Measurements from ENCODE around the gene MLPH. TPM values are rescaled to one million over a fixed set of nuclear protein-coding genes. Genes with fewer than 3 reads are reported as not detected.

MLPH gene
- total and polyA plus RNA-seq, 2 donors (not counting 1 experiment from before 2014, with no cell fraction given) = not detected

DNA sequence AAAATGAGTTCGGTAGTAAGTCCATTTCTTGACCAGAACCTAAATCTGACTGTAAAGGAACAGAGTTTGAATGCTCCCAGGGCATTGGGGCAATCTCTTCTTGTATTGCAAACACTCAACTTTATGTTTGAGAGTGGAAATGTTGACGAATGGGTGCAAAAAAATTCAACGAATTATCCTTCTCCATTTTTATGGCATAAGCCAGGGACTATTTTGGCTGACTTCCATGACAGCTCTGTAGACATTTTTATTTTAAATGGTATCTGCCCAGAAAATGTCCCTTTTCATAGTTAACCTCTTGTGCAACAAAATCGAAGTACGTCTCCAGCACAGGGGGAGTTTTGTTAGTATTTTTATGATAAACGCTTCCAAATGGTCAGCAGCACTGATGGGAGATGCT is 3.7 kb downstream of the MLPH start:
- Mint-ChIP-seq H3K4me1 (no peaks in the 10 kb centered on the region), H3K4me3 (no peak overlapping the region), H3K27me3 (peaks cover 46% of the 10 kb centered on the region), H3K9me3 (ENCODE audit: insufficient read depth) (peaks cover 8% of the 10 kb centered on the region), H3K27ac (no peak overlapping the region)
- no peak overlapping the region for H3K9ac ChIP-seq (ENCODE audit: low read length)
- ATAC-seq (ENCODE audit: low read depth) (no peak), DNase-seq (no peak)
- intact Hi-C loops (cut with micrococcal nuclease) = no loop called here
- H2AFZ ChIP-seq (ENCODE audit: insufficient read depth, low read depth, low read length, poor library complexity, severe bottlenecking) = no peak overlapping the region
- no peaks in the 10 kb centered on the region for H3K79me2 ChIP-seq (ENCODE audit: control insufficient read depth, insufficient read depth, low read length)
- no peak overlapping the region for H3K4me3 ChIP-seq (ENCODE audit: control extremely low read depth in 1 of 5, extremely low read depth in 1 of 5, insufficient read depth in 1 of 5, low read depth in 2 of 5, low read length in 4 of 5)
- no peaks in the 10 kb centered on the region for H3K36me3 ChIP-seq (replicated peaks in 1 of 2; ENCODE audit: control extremely low read depth in 1 of 2, control insufficient read depth in 1 of 2, extremely low read depth in 1 of 2, insufficient read depth in 2 of 2, low read length in 1 of 2)
- no peak overlapping the region for H3K27ac ChIP-seq (ENCODE audit: low read length in 2 of 2)
- H3K4me1 ChIP-seq (ENCODE audit: control insufficient read depth in 2 of 2, insufficient read depth in 2 of 2, low read length in 2 of 2) = peaks cover 0 to 6% of the 10 kb centered on the region in 2 donors
- ChIA-PET CTCF (no interaction called here), POLR2A (no interaction called here)
- H3K27me3 ChIP-seq (replicated peaks in 1 of 4; ENCODE audit: control extremely low read depth in 1 of 4, control insufficient read depth in 3 of 4, insufficient read depth in 4 of 4, low read length in 3 of 4) = peaks cover 0 to 44% (median 13%) of the 10 kb centered on the region in 4 experiments
- 80% methylated on average over 2 of the region's 6 CpGs for WGBS (ENCODE audit: insufficient coverage)
- TF ChIP-seq, protein P1, sequence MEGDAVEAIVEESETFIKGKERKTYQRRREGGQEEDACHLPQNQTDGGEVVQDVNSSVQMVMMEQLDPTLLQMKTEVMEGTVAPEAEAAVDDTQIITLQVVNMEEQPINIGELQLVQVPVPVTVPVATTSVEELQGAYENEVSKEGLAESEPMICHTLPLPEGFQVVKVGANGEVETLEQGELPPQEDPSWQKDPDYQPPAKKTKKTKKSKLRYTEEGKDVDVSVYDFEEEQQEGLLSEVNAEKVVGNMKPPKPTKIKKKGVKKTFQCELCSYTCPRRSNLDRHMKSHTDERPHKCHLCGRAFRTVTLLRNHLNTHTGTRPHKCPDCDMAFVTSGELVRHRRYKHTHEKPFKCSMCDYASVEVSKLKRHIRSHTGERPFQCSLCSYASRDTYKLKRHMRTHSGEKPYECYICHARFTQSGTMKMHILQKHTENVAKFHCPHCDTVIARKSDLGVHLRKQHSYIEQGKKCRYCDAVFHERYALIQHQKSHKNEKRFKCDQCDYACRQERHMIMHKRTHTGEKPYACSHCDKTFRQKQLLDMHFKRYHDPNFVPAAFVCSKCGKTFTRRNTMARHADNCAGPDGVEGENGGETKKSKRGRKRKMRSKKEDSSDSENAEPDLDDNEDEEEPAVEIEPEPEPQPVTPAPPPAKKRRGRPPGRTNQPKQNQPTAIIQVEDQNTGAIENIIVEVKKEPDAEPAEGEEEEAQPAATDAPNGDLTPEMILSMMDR (IDR thresholded peaks at IDR 0.05) = no peak
- TF ChIP-seq EZH2 (IDR thresholded peaks at IDR 0.05; ENCODE audit: borderline replicate concordance, insufficient read depth, low read depth, low read length, poor library complexity, severe bottlenecking) = no peak
- no peaks in the 10 kb centered on the region for H4K20me1 ChIP-seq (ENCODE audit: control insufficient read depth, insufficient read depth, low read length, poor library complexity, severe bottlenecking)
- peaks cover 1 to 28% (median 14%) of the 10 kb centered on the region in 3 donors for H3K9me3 ChIP-seq (ENCODE audit: control extremely low read depth in 1 of 3, control insufficient read depth in 2 of 3, insufficient read depth in 1 of 3, low read length in 2 of 3)
- no peak overlapping the region for H3K4me2 ChIP-seq (replicated peaks; ENCODE audit: low read depth, low read length, poor library complexity, severe bottlenecking)

GRCh38 chr2:237491515-237492118 is 4.6 kb downstream of the MLPH start:
- H3K4me3 ChIP-seq (ENCODE audit: control extremely low read depth in 1 of 5, extremely low read depth in 1 of 5, insufficient read depth in 1 of 5, low read depth in 2 of 5, low read length in 4 of 5) = no peak overlapping the region
- Mint-ChIP-seq H3K27me3 (peaks cover 44% of the 10 kb centered on the region), H3K27ac (no peak overlapping the region), H3K9me3 (ENCODE audit: insufficient read depth) (peaks cover 8% of the 10 kb centered on the region), H3K4me3 (no peak overlapping the region), H3K4me1 (no peaks in the 10 kb centered on the region)
- TF ChIP-seq, protein P1 (IDR thresholded peaks at IDR 0.05) = no peak
- TF ChIP-seq EZH2 (IDR thresholded peaks at IDR 0.05; ENCODE audit: borderline replicate concordance, insufficient read depth, low read depth, low read length, poor library complexity, severe bottlenecking) = no peak
- no peaks in the 10 kb centered on the region for H3K36me3 ChIP-seq (replicated peaks in 1 of 2; ENCODE audit: control extremely low read depth in 1 of 2, control insufficient read depth in 1 of 2, extremely low read depth in 1 of 2, insufficient read depth in 2 of 2, low read length in 1 of 2)
- ATAC-seq (ENCODE audit: low read depth) (no peak), DNase-seq (no peak)
- H4K20me1 ChIP-seq (ENCODE audit: control insufficient read depth, insufficient read depth, low read length, poor library complexity, severe bottlenecking) = no peaks in the 10 kb centered on the region
- CTCF ChIA-PET = interaction anchor here (1.9 kb wide), 1 partner anchor 81 kb away, joined by 4 read pairs; no protein-coding TSS in a partner anchor
- 85% methylated on average over 5 of the region's 8 CpGs for WGBS (ENCODE audit: insufficient coverage)
- H3K79me2 ChIP-seq (ENCODE audit: control insufficient read depth, insufficient read depth, low read length) = no peaks in the 10 kb centered on the region
- peaks cover 0 to 6% of the 10 kb centered on the region in 2 donors for H3K4me1 ChIP-seq (ENCODE audit: control insufficient read depth in 2 of 2, insufficient read depth in 2 of 2, low read length in 2 of 2)
- no peak overlapping the region for H2AFZ ChIP-seq (ENCODE audit: insufficient read depth, low read depth, low read length, poor library complexity, severe bottlenecking)
- intact Hi-C loops (cut with micrococcal nuclease) = no loop called here
- peaks cover 0 to 45% (median 7%) of the 10 kb centered on the region in 4 experiments for H3K27me3 ChIP-seq (replicated peaks in 1 of 4; ENCODE audit: control extremely low read depth in 1 of 4, control insufficient read depth in 3 of 4, insufficient read depth in 4 of 4, low read length in 3 of 4)
- no peak overlapping the region for H3K27ac ChIP-seq (ENCODE audit: low read length in 2 of 2)
- POLR2A ChIA-PET = no interaction called here
- peaks cover 1 to 28% (median 14%) of the 10 kb centered on the region in 3 donors for H3K9me3 ChIP-seq (ENCODE audit: control extremely low read depth in 1 of 3, control insufficient read depth in 2 of 3, insufficient read depth in 1 of 3, low read length in 2 of 3)
- H3K4me2 ChIP-seq (replicated peaks; ENCODE audit: low read depth, low read length, poor library complexity, severe bottlenecking) = no peak overlapping the region
- no peak overlapping the region for H3K9ac ChIP-seq (ENCODE audit: low read length)

All from B cell (primary cell).